T-helper 1 cell (primary cell): Measurements from ENCODE around the gene LEPR.
A peak's percentile ranks its signal among the peaks of the same experiment; 100 is the strongest.
"Not testable (repeated sequence)": the region's sequence is repeated elsewhere in the genome, so short reads cannot be mapped to it uniquely, and the experiment has no call there.

Experiments used
- DNase-seq, 5 donors: peaks; one replicate each; pipeline ENCODE4 v3.0.0-alpha.2; 2012 to 2020

The LEPR gene

DNA sequence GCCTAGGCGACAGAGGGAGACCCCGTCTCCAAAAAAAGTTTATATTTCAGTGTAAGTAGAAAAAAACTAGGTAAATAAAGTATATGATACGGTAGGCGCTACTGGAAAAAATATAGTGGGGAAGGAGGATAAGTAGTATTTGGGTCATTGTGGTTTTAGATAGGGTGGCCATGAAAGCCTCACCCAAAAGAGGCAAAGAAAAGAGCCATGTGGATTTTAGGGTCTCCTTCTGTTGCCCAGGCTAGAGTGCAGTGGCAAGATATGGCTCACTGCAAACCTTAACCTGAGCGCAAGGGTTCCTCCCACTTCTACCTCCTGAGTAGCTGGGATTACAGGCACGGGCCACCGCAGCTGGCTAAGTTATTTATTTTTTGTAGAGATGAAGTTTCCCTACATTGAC lies 17.1 kb downstream of the LEPR start:
- DNase-seq = no peak

DNA sequence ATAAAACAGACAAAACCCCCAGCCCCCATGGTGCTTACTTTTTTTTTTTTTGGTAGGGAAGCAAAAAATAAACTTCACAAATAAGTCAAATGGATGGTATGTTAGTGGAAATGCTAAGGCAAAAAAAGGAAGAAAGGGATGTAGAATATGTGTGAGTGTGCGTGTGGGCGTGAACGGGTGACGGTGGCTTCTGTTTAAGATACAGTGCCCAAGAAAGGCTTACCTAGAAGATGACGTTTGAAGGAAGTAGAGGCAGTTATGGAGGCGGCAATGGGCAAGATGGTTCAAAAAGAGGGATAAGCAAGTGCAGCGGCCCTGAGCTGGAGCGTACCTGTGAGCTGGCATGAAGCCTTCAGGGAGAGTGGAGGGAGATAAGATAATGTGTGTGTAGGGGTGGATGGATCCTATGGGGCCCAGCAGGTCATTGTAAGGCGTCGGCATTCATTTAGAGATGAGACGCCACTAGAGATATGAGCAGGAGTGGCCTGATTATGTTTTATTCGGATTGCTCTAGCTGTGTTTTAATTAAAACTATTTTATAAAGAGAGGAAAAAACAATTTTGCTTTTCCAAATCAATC lies 19.9 kb downstream of the LEPR start:
- no peak for DNase-seq

DNA sequence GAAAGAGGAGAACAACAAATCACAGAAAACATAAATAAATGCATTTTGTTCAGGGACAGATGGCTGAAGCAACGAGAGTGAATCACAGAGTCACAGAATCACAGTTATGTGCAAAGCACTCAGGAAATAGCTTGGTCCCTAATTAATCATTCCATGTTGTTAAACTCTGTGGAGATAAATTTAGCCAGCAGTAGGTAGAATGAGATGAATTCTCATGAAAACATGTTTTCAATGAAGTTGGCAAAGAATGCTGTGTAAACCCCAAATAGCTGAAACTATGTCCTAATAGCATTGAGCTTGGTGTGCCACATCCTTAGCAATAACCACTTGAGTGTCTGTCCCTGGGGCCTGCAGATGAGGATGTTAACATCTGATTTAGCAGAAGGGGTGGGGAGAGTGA lies 20.4 kb downstream of the LEPR start:
- DNase-seq = no peak

DNA sequence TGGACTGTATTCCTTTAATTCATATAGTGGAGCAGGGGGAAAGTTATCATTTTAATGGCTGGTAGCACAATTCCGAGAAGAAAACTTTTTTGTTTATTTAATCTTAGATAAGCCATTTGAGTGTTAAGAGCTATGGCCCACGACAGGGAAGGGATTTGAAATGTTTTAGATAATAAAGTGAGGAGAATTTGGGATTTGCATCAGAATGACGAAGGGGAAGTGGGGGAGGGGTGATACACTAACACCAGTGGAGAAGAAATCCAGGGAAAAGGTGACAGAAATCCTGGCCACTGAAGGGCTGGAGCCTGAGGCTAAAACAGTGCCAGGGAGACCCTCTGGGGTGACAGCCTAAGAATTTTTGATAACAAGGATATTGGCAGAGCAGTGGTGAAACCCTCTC lies 21.0 kb downstream of the LEPR start:
- no peak for DNase-seq

DNA sequence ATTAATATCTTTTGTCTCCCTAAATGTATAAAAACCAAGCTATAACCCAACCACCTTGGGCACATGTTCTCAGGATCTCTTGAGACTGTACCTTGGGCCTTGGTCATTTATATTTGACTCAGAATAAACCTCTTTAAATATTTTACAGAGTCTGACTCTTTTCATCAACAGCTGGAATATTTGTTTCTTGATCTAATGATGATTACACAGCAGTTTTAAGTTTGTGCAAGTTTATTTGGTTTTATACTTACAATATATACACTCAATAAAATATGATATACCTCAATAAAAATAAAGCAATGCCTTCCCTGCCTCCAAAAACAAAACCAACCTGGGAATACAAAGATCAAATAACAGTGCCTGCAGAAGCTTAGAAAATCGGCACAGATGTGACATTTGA lies 22.0 kb downstream of the LEPR start:
- no peak for DNase-seq

DNA sequence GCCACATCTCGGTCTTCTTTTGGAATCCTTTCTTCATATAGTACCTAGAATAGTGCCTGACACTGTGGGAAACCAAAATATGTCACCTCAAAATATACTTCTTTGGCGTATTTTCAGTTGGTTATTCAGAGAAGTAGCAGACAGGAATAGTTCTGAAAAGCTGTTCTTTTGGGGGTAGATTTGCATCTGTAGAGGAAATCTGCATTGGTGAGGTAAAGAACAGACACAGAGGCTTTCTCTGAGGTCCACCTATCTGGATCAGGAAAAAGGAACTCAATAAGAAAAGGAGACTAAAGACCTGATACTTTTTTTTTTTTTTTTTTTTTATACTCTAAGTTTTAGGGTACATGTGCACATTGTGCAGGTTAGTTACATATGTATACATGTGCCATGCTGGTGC lies 23.2 kb downstream of the LEPR start:
- no peak for DNase-seq

DNA sequence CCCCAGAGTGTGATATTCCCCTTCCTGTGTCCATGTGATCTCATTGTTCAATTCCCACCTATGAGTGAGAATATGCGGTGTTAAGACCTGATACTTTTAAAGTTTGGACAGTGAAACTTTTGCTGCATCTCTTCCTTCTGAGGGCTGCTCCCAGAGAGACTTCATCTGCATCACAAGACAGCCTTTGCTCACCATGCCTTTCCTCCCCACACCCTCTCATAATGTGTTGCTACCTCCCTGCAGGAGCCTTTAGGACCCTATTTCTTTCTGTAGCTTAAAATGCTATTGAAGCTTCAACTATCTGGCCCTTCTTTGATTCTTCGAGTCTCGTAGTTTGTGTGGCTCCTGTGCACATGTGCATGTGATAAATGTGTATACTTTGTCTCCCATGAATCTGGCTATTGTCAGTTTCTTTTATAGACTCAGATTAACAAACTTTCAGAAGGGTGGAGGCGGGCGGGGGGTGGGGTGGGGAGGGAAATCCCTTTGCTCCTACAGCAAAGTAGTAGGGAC lies 23.7 kb downstream of the LEPR start:
- no peak for DNase-seq

DNA sequence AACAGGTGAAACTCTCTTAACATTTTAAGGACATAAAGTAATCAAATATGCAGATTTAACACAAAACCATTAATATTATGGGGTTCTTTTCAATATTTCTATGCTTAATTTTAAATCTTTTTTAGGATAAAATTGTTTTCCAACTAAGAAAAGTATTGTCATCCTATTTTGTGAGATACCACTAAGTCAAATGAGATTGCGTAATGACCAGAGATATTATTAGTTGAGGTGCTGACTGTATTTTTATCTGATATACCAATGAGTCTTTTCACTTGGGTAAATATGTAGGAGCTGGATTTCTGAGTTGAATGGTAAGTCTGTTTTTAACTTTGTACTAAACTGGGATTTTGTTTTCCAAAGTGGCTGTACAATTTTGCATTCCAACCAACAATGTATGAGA lies 25.4 kb downstream of the LEPR start:
- DNase-seq = no peak

DNA sequence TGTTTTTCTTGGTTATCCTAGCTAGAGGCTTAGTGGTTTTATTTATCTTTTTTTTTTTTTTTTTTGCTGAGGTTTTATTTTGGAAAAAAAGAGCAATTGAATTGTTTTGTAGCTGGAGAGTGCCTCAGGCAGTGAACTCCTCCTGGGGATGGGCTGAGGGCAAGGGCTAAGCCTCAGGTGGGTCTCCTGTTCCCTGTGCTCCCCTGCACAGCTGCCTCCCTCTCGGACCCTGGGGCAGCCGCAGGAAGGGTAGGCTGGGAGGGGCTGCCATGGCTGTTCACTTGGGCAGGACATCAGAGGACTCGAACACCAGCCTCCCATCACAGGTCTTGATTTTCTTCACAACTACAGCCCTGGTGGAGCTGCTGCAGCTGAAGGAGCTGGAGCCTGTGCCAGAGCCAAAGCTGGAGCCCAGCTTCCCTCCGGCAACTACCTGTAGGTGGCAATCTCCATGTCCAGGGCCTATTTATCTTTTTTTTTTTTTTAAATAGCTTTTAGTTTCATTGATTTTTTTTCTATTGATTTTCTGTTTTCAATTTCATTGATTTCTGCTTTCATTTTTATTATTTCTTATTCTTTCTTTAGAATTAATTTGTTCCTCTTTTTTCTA lies 28.9 kb downstream of the LEPR start:
- no peak for DNase-seq

DNA sequence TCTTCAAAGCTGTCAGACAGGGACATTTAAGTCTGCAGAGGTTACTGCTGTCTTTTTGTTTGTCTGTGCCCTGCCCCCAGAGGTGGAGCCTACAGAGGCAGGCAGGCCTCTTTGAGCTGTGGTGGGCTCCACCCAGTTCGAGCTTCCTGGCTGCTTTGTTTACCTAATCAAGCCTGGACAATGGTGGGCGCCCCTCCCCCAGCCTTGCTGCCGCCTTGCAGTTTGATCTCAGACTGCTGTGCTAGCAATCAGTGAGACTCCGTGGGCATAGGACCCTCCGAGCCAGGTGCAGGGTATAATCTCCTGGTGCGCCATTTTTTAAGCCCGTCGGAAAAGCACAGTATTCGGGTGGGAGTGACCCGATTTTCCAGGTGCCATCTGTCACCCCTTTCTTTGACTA lies 35.2 kb downstream of the LEPR start:
- not testable (repeated sequence) for DNase-seq

DNA sequence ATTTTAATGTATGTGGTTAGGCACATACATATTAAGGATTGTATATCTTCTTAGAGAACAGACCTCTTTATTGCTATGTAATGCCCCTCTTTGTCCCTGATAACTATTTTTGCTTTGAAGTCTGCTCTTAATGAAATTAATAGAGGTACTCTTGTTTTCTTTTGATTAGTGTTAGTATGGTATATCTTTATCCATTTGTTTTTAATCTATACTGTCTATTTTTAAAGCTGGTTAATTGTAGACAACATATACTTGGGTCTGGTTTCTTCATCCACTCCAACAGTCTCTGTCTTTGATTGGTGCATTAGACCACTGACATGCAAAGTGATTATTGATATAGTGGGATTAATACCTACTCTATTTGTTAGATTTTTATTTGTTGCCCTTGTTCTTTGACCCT lies 36.0 kb downstream of the LEPR start:
- DNase-seq = no peak

DNA sequence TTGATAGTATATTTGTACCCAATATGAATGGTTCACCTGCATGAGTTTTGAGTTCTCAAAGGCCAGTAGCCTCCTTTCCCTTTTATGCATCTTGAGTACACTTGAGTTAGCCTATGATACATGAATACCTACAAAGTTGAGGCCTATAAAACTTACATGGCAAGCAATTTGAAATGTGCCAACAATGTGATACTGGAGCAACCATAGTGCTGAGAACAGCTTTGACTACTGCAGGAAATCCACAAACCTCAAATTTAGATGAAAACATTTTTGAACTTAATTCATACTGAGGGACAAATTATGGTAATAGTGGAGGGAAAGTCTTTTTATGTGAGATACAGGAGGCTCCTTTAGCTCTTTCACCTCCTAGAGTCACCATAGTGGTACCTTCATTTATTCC lies 37.4 kb downstream of the LEPR start:
- peak in 1 of 5 donors; percentile 29 for DNase-seq

DNA sequence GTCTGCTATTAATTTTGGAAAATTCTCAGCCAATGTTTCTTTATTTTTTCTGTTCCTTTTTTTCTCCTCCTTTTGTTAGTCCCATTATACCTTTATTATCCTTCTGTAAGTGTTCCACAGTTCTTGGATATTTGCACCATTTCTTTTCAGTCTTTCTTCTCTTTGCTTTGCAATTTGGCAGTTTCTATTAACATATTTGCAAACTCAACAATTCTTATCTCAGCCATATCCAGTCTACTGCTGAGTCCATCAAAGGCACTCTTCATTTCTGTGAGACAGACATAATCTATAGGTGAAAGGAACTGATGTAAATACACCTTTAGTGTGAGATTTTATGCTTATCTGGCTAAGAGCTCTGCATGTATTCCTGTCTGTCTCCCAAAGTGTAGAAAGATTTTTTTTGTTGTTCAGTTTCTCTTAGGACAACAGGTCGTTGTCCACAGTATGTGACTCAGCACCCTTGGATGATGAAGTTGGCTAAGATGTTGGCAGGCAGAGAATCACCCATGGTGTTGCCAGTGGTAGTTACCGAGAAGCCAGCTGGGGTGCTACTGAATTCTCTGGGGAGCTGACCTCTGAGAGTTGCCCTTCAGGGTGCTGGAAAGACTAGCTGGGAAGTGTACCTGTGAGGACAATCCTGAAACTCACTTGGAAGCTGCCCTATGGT lies 38.4 kb downstream of the LEPR start:
- DNase-seq = peak in 1 of 5 donors; percentile 3

DNA sequence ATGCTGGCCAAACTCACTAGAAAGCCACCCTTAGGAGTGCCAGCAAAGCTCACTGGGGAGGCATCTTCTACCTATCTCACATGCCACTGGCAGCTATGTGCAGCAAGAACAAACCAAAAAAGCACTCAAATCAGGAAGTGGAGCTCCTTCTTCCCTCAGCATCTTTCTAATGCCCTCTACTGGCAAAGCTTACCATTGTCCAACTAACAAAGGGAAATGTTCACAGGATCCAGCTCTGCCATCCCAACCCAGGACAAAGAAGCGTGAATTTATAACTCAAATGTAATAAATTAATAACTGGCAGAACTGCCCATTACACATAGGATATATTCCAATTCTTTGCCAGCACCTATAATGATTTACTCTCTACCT lies 38.9 kb downstream of the LEPR start:
- DNase-seq = peak in 1 of 5 donors; percentile 49

DNA sequence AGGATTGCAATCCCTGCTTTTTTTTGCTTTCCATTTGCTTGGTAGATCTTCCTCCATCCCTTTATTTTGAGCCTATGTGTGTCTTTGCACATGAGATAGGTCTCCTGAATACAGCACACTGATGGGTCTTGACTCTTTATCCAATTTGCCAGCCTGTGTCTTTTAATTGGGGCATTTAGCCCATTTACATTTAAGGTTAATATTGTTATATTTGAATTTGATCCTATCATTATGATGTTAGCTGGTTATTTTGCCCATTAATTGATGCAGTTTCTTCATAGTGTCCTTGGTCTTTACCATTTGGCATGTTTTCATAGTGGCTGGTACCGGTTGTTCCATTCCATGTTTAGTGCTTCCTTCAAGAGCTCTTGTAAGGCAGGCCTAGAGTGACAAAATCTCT lies 45.4 kb downstream of the LEPR start:
- not testable (repeated sequence) for DNase-seq

DNA sequence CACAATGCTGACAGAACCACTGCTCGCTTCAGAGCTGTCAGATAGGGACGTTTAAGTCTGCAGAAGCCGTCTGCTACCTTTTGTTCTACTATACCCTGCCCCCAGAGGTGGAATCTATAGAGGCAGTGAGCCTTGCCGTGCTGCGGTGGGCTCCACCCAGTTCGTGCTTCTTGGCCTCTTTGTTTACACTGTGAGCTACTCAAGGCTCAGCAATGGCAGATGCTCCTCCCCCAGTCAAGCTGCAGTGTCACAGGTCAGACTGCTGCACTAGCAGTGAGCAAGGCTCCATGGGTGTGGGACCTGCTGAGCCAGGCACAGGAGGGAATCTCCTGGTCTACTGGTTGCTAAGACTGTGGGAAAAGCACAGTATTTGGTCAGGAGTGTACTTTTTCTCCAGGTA lies 47.1 kb downstream of the LEPR start:
- DNase-seq = no peak

DNA sequence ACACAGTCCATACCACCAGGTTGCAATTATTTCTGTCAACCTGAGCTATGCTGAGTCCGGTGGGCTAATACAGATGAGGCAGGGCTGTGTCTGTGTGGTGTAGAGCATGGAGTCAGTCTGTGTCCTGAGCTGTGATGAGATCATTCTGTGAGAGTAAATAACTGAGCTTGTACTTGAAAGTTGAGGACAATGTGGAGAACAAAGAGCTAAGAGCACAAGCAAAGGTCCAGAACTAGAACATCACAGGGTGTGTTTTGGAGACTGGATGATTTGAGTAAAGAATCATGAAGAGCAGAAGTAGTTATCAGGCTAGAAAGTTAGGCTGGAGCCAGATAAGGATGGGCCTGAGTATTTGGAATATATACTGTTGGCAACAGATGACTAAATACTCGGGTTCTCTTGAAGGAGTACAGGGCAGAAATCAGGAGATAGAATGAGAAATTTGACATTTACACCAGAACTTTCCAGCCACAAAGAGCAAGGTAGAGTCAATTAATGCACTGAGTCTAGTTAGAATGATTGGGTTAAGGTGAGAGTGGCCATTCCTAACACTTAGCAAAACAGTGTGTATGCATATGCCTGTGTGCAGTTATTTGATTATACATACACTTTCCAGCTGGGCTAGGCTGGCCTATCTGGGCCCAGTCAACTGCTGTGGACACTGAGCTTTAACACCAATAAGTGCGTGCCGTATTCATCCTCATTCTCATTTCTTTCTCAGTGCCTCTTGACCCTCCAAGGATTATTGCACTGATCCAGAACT lies 48.8 kb downstream of the LEPR start:
- DNase-seq = no peak

DNA sequence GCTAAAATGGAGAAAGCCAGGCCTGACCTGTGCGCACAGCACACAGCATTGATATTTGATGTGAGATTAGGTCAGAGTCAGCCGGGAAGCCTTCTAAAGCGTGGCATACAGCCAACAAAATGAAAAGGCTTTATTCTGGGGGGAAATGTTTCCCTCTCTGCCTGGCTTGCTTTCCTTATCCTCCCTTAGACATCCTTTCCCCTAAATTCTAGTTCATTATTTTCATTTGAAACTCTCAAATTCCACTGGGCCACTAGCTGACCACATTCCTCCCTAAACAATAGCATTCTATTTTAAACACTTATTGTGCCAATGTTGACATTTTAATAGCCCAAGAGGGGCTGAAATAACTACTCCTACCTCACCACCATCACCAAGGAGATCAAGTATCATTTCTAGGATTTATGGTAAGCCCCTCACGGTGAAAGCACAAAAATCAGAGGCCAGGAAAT lies 49.4 kb downstream of the LEPR start:
- DNase-seq = no peak
